Keratinocyte (primary cell): ENCODE data around the gene MANEAL. TPM values are rescaled to one million over a fixed set of nuclear protein-coding genes. Genes with fewer than 3 reads are reported as not detected.

Experiments used
- DNase-seq: peaks from one replicate; pipeline ENCODE4 v3.0.0-alpha.2; 2011; ENCODE audit warnings: low read depth, missing footprints, low spot score
- FAIRE-seq: peaks from 2 replicates; lab custom pipeline; 2011; peaks lifted over from hg19 to GRCh38; lab: Jason Lieb, UNC
- H2AFZ ChIP-seq: 2 replicates; pipeline ENCODE4 v1.6.0; 2012; ENCODE audit warnings: low read length, control low read depth, inconsistent platforms; ENCODE audit not compliant: control insufficient read depth
- H3K27ac ChIP-seq: 2 replicates; pipeline ENCODE4 v1.5.1; 2011; ENCODE audit warnings: low read length; ENCODE audit not compliant: control insufficient read depth, insufficient read depth
- H3K27me3 ChIP-seq: 3 replicates; pipeline ENCODE4 v1.6.0; 2011; ENCODE audit warnings: low read length; ENCODE audit not compliant: control insufficient read depth, insufficient read depth; ENCODE audit errors: extremely low read depth
- H3K36me3 ChIP-seq, 2 experiments: 2 replicates in 1 of 2; 3 replicates in 1 of 2; pipeline ENCODE4 v1.5.1; 2011; ENCODE audit warnings: low read length in 2 of 2, mild to moderate bottlenecking in 1 of 2; ENCODE audit not compliant: control insufficient read depth in 2 of 2, insufficient read depth in 2 of 2; ENCODE audit errors: extremely low read depth in 1 of 2
- H3K4me1 ChIP-seq: 3 replicates; pipeline ENCODE4 v1.5.1; 2011; ENCODE audit warnings: low read length; ENCODE audit not compliant: control insufficient read depth, insufficient read depth; ENCODE audit errors: extremely low read depth
- H3K4me2 ChIP-seq: 3 replicates; pipeline ENCODE4 v1.6.0; 2011; ENCODE audit warnings: low read depth, low read length; ENCODE audit not compliant: control insufficient read depth, insufficient read depth; ENCODE audit errors: extremely low read depth
- H3K4me3 ChIP-seq, 3 experiments: fragments of 200-600 bp in 1 of 3; sonication (generic) in 1 of 3; 2 replicates in 2 of 3; 3 replicates in 1 of 3; pipeline ENCODE4 v1.5.1; 2011 to 2016; ENCODE audit warnings: low read length in 3 of 3, mild to moderate bottlenecking in 3 of 3, control low read depth in 2 of 3, inconsistent platforms in 1 of 3, low read depth in 1 of 3, mixed read lengths in 1 of 3, mixed run types in 1 of 3, moderate library complexity in 1 of 3; ENCODE audit not compliant: control insufficient read depth in 2 of 3, insufficient read depth in 2 of 3; ENCODE audit errors: extremely low read depth in 1 of 3
- H3K79me2 ChIP-seq: 2 replicates; pipeline ENCODE4 v1.6.0; 2012; ENCODE audit warnings: low read length; ENCODE audit not compliant: control insufficient read depth, insufficient read depth
- H3K9ac ChIP-seq: 3 replicates; pipeline ENCODE4 v1.6.0; 2011; ENCODE audit warnings: low read length; ENCODE audit not compliant: control insufficient read depth, insufficient read depth; ENCODE audit errors: extremely low read depth
- H3K9me1 ChIP-seq: 3 replicates; pipeline ENCODE4 v1.6.0; 2011; ENCODE audit warnings: low read length; ENCODE audit not compliant: control insufficient read depth, insufficient read depth; ENCODE audit errors: extremely low read depth
- H3K9me3 ChIP-seq: 2 replicates; pipeline ENCODE4 v1.5.1; 2012; ENCODE audit warnings: low read depth, low read length; ENCODE audit not compliant: control insufficient read depth
- H4K20me1 ChIP-seq: 3 replicates; pipeline ENCODE4 v1.6.0; 2011; ENCODE audit warnings: low read length; ENCODE audit not compliant: control insufficient read depth, insufficient read depth; ENCODE audit errors: extremely low read depth
- CTCF ChIP-seq, 3 experiments: IDR thresholded peaks in 1 of 3; conservative IDR thresholded peaks in 1 of 3; optimal IDR thresholded peaks in 1 of 3; 2 replicates in 2 of 3; 3 replicates in 1 of 3; pipeline versions ENCODE3 to v1.5.1; 2011; ENCODE audit warnings: low read length in 3 of 3, mild to moderate bottlenecking in 3 of 3, moderate library complexity in 2 of 3, control low read depth in 1 of 3, inconsistent platforms in 1 of 3; ENCODE audit not compliant: insufficient read depth in 2 of 3; ENCODE audit errors: extremely low read depth in 1 of 3
- EZH2 ChIP-seq: IDR thresholded peaks from one replicate; pipeline ENCODE4 v1.6.1; 2012; ENCODE audit warnings: inconsistent platforms, mild to moderate bottlenecking, low read length, moderate library complexity
- dilution Hi-C: fragments of 300-500 bp; cut with MboI; formaldehyde crosslinking; loops from one replicate; pipeline ENCODE4 v1.7.0; 2020; ENCODE audit warnings: low sequenced_read_pairs; ENCODE audit not compliant: extremely low pct_ligation_motif_present
- polyA plus RNA-seq, 5 experiments: library from polyadenylated mRNA; depleted of rRNA in 3 of 5; stranded (reverse) in 3 of 5; stranded (forward) in 1 of 5; unstranded in 1 of 5; fragments of >200 nt; gene quantifications; 1 replicate in 1 of 5; 2 replicates in 3 of 5; 3 replicates in 1 of 5; pipeline versions ENCODE4 v1.2.1 to v1.2.3, GENCODE V29; 2011 to 2012; ENCODE audit warnings: missing spikeins in 2 of 5, low read depth in 1 of 5, low replicate concordance in 1 of 5

Gene MANEAL
- polyA plus RNA-seq, 1 donor (not counting 4 experiments of a cell fraction or from before 2014, with no cell fraction given), result 0.37 TPM

- Histone ChIP-seq H3K9me3 (no peaks in the 10 kb centered on the region), H3K4me2 (no peak overlapping the region), H3K79me2 (no peaks in the 10 kb centered on the region), H3K9me1 (no peaks in the 10 kb centered on the region), H3K27ac (no peak overlapping the region), H3K27me3 (peaks cover 53% of the 10 kb centered on the region), H2AFZ (no peak overlapping the region), H3K4me3 (no peak overlapping the region), H3K4me1 (no peaks in the 10 kb centered on the region), H4K20me1 (no peaks in the 10 kb centered on the region), H3K36me3 (no peaks in the 10 kb centered on the region), H3K9ac (no peak overlapping the region)
- FAIRE-seq (no peak), DNase-seq (no peak)
- dilution Hi-C loops, result no loop called here
- TF ChIP-seq EZH2 (no peak), CTCF (optimal IDR thresholded peaks at IDR 0.05 in 1 of 3, IDR thresholded peaks at IDR 0.05 in 1 of 3, conservative IDR thresholded peaks at IDR 0.05 in 1 of 3; ENCODE audit: extremely low read depth in 1 of 3, insufficient read depth in 2 of 3, low read length in 3 of 3) (no peak)
These were observed 38.4 kb upstream of the MANEAL start for GRCh38 chr1:37755290-37755689.

GRCh38 chr1:37755951-37756560 is 37.6 kb upstream of the MANEAL start:
- FAIRE-seq (no peak), DNase-seq (no peak)
- Histone ChIP-seq H3K4me1 (no peaks in the 10 kb centered on the region), H3K79me2 (no peaks in the 10 kb centered on the region), H3K9ac (no peak overlapping the region), H3K4me3 (no peak overlapping the region), H3K27me3 (peaks cover 53% of the 10 kb centered on the region), H4K20me1 (no peaks in the 10 kb centered on the region), H3K9me3 (no peaks in the 10 kb centered on the region), H3K36me3 (no peaks in the 10 kb centered on the region), H3K9me1 (no peaks in the 10 kb centered on the region), H2AFZ (no peak overlapping the region), H3K27ac (no peak overlapping the region), H3K4me2 (no peak overlapping the region)
- dilution Hi-C loops, result no loop called here
- TF ChIP-seq CTCF (optimal IDR thresholded peaks at IDR 0.05 in 1 of 3, IDR thresholded peaks at IDR 0.05 in 1 of 3, conservative IDR thresholded peaks at IDR 0.05 in 1 of 3; ENCODE audit: extremely low read depth in 1 of 3, insufficient read depth in 2 of 3, low read length in 3 of 3) (no peak), EZH2 (no peak)
